ENCODE data around the gene CHMP6.
A peak's percentile ranks its signal among the peaks of the same experiment; 100 is the strongest.

Gene CHMP6

DNA sequence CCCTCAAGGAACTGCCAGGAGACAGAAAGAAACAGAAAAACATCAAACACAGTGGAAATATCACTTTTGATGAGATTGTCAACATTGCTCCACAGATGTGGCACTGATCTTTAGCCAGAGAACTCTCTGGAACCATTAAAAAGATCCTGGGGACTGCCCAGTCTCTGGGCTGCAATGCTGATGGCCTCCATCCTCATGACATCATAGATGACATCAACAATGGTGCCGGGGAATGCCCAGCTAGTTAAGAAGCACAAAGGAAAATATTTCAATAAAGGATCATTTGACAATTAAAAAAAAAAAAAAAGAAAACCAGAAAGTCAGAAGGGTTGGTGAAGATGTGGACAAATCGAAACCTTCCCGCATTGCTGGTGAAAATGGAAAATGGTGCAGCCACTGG, 14.9 kb upstream of the CHMP6 start:
- no peak overlapping the region for H3K4me3 ChIP-seq (ENCODE audit: low read depth, low read length)
- TF ChIP-seq, protein P1, sequence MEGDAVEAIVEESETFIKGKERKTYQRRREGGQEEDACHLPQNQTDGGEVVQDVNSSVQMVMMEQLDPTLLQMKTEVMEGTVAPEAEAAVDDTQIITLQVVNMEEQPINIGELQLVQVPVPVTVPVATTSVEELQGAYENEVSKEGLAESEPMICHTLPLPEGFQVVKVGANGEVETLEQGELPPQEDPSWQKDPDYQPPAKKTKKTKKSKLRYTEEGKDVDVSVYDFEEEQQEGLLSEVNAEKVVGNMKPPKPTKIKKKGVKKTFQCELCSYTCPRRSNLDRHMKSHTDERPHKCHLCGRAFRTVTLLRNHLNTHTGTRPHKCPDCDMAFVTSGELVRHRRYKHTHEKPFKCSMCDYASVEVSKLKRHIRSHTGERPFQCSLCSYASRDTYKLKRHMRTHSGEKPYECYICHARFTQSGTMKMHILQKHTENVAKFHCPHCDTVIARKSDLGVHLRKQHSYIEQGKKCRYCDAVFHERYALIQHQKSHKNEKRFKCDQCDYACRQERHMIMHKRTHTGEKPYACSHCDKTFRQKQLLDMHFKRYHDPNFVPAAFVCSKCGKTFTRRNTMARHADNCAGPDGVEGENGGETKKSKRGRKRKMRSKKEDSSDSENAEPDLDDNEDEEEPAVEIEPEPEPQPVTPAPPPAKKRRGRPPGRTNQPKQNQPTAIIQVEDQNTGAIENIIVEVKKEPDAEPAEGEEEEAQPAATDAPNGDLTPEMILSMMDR (IDR thresholded peaks at IDR 0.05; ENCODE audit: low read depth, low read length, missing control alignments): no peak
- no peak for DNase-seq (ENCODE audit: low read depth)

DNA sequence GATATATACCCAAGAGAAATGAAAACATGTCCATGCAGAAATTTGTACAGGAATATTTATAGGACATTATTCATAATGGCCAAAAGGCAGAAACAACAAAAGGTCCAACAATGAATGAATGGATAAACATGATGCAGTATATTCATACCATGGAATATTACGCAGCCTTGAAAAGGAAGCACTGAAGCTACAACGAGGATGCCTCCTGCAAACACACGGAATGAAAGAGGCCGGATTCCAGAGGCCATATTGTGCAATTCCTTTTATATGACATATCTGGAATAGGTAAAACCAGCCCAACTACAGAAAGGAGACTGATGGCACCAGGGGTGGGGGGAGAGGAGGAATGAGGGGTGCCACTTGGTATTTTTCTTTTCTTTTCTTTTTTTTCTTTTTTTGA, 14.5 kb upstream of the CHMP6 start:
- no peak for DNase-seq (ENCODE audit: low read depth)
- TF ChIP-seq, protein P1 (IDR thresholded peaks at IDR 0.05; ENCODE audit: low read depth, low read length, missing control alignments): no peak
- no peak overlapping the region for H3K4me3 ChIP-seq (ENCODE audit: low read depth, low read length)

DNA sequence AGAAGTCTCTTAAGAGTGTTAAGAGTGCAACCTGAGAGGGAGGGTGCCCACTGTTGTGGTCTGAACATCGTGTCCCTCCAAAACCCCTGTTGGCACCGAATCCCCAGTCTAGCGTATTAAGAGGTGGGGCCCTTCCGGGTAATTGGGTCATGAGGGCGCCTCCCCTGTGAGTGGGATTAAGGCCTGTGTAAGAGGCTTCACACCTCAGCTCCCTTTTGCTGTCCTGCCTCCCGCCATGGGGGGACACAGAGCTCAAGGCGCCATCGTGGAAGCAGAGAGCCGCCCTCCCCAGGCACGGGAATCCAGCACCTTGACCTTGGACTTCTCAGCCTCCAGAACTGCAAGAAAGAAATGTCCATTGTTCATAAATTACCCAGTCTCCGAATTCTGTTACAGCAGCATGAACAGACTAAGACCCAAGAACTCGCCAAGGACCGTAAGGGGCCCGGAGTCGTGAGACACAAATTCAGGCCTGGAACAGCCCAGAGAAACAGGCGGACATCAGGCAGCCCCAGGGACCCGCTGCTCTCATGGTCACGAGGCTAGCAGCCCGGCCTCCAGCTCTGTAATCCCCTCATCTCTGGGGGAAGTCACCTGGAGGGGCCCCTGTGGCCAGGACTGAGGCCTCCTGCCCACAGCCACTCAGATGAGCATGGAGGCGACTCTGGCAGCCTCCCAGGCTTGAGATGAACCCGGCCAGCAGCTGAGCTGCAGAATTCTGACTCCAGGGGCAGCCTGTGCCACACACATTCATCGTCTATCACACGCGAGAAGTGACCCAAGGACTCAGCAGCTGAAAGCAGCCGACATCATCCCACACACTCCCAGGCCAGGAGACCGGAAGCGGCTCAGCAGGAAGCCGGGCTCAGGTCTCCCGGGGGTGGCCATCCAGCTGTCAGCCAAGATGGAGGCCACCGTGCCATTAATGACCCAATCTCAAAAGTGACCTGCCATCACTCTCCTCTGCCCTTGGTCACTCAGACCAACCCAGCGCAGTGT, 12.8 kb upstream of the CHMP6 start:
- DNase-seq (ENCODE audit: low read depth): no peak
- TF ChIP-seq, protein P1 (IDR thresholded peaks at IDR 0.05; ENCODE audit: low read depth, low read length, missing control alignments): no peak
- H3K4me3 ChIP-seq (ENCODE audit: low read depth, low read length): no peak overlapping the region

DNA sequence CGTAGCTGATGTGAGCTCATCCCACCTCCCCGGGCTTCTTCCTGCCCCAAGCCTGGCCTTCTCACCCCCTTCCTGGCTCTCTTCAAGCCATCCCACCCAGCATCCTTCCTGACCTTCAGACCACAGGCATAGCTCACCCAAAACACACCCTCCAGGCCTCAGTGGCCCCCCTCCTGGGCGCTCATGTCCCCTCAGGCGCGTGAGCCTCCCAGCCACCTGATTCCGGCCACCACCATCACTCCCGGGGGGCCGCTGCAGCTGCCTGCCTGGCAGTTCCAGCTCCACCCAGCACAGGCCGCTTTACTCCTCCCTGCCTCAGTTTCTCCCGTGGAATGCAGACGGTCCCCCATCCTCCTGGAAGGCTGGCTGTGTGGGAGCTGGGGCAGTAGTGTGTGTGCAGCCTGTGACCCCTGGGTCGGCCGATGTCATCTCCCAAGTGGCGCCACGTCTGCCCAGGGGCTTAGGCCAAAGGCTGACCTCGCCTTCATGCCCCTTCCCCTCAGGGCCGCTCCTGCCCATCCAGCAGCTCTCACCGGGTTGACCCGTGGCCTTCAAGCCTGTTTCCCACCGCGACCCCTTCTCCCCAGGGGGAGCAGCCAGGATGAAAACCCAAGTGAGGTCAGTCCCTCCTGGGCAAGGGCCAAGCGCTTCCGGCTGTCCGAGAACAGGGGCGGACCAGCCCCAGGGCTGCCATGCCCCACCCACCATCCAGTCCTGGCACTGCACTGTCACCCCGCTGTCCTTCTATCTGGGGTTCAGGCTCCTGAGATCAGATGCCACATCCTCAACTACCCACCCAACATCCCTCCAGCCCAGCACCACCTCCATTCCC, 11.9 kb upstream of the CHMP6 start:
- no peak for DNase-seq (ENCODE audit: low read depth)
- no peak overlapping the region for H3K4me3 ChIP-seq (ENCODE audit: low read depth, low read length)
- TF ChIP-seq, protein P1 (IDR thresholded peaks at IDR 0.05; ENCODE audit: low read depth, low read length, missing control alignments): no peak

DNA sequence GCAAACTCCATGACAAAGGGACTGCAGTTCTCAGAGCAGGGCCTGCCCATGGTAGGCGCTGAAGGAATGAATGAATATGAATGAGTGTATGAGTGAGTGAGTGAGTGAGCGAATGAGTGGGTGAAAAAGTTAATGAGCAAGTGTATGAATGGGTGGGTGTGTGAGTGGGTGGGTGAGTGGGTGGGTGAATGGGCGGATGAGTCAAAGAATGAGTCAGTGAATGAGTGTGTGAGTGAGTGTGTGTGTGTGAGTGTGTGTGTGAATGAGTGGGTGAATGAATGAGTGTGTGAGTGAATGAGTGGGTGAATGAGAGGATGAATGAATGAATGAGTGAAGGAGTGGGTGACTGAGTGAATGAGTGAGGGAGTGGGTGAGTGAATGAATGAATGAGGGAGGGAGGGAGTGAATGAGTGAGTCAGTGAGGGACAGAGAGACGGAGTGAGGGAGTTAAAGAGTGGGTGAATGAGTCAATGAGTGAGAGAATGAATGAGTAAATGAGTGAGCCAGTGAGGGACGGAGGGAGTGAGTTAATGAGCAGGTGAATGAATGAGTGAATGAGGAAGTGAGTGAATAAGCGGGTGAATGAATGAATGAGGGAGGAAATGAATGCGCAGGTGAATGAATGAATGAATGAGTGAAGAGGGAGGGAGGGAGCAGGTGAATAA, 11.1 kb upstream of the CHMP6 start:
- no peak for DNase-seq (ENCODE audit: low read depth)
- TF ChIP-seq, protein P1 (IDR thresholded peaks at IDR 0.05; ENCODE audit: low read depth, low read length, missing control alignments): no peak

DNA sequence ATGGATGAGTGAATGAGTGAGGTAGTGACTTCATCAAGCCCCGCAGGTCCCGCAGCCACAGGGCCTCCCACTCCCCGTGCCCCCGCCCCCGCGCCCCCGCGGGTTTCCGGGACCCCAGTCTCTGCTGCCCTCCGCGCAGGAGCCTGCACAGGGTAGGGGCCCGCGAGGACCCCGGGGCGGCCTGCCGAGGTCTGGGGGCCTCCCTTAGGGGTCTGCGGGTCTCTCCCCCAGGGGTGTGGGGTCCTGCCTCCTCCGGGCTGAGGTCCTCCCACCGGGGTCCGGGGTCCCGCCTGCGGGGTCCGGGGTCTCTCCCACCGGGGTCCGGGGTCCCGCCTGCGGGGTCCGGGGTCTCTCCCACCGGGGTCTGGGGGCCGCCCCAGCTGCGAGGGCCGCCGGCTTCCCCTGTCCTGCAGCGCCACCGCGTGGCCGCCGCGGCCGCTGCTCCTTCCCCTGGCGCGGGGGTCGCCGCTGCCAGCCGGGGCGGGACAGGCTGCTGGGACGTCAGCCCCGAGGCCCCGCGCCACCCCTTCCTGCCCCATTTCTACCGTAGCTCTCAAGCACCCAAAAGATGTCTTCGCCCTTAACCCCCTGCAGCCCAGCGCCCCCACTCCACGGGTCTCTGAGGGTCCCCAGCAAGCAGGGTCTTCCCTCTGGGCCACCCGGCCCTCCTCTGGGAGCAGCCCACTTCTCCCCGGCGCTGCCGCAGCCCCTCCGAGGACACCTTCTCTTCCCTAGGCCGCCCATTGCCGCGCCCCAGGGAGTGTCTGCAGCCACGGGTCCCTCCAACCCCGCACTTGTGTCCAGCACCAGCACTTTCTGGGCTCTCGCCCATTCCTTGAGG, 10.4 kb upstream of the CHMP6 start:
- no peak overlapping the region for H3K4me3 ChIP-seq (ENCODE audit: low read depth, low read length)
- TF ChIP-seq, protein P1 (IDR thresholded peaks at IDR 0.05; ENCODE audit: low read depth, low read length, missing control alignments): peak; percentile 62
- DNase-seq (ENCODE audit: low read depth): no peak

More for the DNA sequence above, 11.1 kb upstream of the CHMP6 start:
- H3K4me3 ChIP-seq (ENCODE audit: low read depth, low read length): no peak overlapping the region

Data from GM12864 (cell line).